ENCODE results near the gene RTN4RL1. TPM values are rescaled to one million over a fixed set of nuclear protein-coding genes. Genes with fewer than 3 reads are reported as not detected.
A peak's percentile ranks its signal among the peaks of the same experiment; 100 is the strongest.

The RTN4RL1 gene
- under 1 TPM in 2 of 3 donors, not detected in 1; 0.15 to 0.23 TPM for total RNA-seq
- 0.05 TPM for total RNA-seq (2013)

GRCh38 chr17:2025220-2025621 is at the start of gene RTN4RL1:
Gene RTN4RL1, minus strand, starts transcription at chr17:2025334. Its CDS starts 469 bp downstream, at chr17:2024865.
- peaks cover 36 to 41% of the 10 kb centered on the region in 2 donors for H3K27me3 Mint-ChIP-seq (ENCODE audit: low read depth in 2 of 2)
- TF ChIP-seq CTCF (IDR thresholded peaks at IDR 0.05) = no peak
- H3K4me1 Mint-ChIP-seq = peaks cover 11 to 24% of the 10 kb centered on the region in 2 donors
- no peaks in the 10 kb centered on the region for H3K36me3 Mint-ChIP-seq
- Histone ChIP-seq H3K27me3 (ENCODE audit: control insufficient read depth, insufficient read depth, low read length) (peaks cover 20% of the 10 kb centered on the region), H3K27ac (ENCODE audit: low read length) (no peak within 1 kb of the TSS), H3K4me1 (ENCODE audit: control insufficient read depth, insufficient read depth, low read length) (peaks cover 33% of the 10 kb centered on the region), H3K36me3 (ENCODE audit: control insufficient read depth, insufficient read depth, low read length) (no peaks in the 10 kb centered on the region), H3K4me3 (ENCODE audit: low read length) (peak within 1 kb of the TSS; percentile 12), H3K9me3 (ENCODE audit: control insufficient read depth, insufficient read depth, low read length) (no peaks in the 10 kb centered on the region)
- intact Hi-C loops (cut with micrococcal nuclease) = loop anchor here (10.0 kb wide), 1 partner anchor 120 kb away; no protein-coding TSS in a partner anchor
- H3K9me3 Mint-ChIP-seq = no peaks in the 10 kb centered on the region
- H3K4me3 Mint-ChIP-seq = peak within 1 kb of the TSS; percentile 86
- under 1% methylated on average over 47 of the region's 47 CpGs for WGBS (ENCODE audit: insufficient coverage)
- peak within 1 kb of the TSS in 1 of 2 donors; percentile 22 for H3K27ac Mint-ChIP-seq
- ATAC-seq = peak in 2 of 3 donors; percentile 30 to 39
- peak in 1 of 2 donors; percentile 88 for DNase-seq

GRCh38 chr17:2074919-2075318 is 49.8 kb upstream of the RTN4RL1 start:
- H3K36me3 Mint-ChIP-seq = no peaks in the 10 kb centered on the region
- Histone ChIP-seq H3K27ac (ENCODE audit: low read length) (no peak overlapping the region), H3K27me3 (ENCODE audit: control insufficient read depth, insufficient read depth, low read length) (no peaks in the 10 kb centered on the region), H3K4me1 (ENCODE audit: control insufficient read depth, insufficient read depth, low read length) (peaks cover 35% of the 10 kb centered on the region), H3K9me3 (ENCODE audit: control insufficient read depth, insufficient read depth, low read length) (no peaks in the 10 kb centered on the region), H3K4me3 (ENCODE audit: low read length) (no peak overlapping the region), H3K36me3 (ENCODE audit: control insufficient read depth, insufficient read depth, low read length) (peaks cover 12% of the 10 kb centered on the region)
- H3K27me3 Mint-ChIP-seq (ENCODE audit: low read depth in 2 of 2) = no peaks in the 10 kb centered on the region
- H3K27ac Mint-ChIP-seq = peak overlapping the region in 1 of 2 donors; percentile 81
- H3K4me3 Mint-ChIP-seq = no peak overlapping the region
- no peak for TF ChIP-seq CTCF (IDR thresholded peaks at IDR 0.05)
- intact Hi-C loops (cut with micrococcal nuclease) = no loop called here
- DNase-seq (no peak), ATAC-seq (no peak)
- H3K9me3 Mint-ChIP-seq = no peaks in the 10 kb centered on the region
- WGBS (ENCODE audit: insufficient coverage) = 82% methylated on average over 10 of the region's 10 CpGs
- peaks cover 15 to 20% of the 10 kb centered on the region in 2 donors for H3K4me1 Mint-ChIP-seq

GRCh38 chr17:2071455-2072281 is 46.5 kb upstream of the RTN4RL1 start:
- TF ChIP-seq CTCF (IDR thresholded peaks at IDR 0.05) = no peak
- H3K4me3 Mint-ChIP-seq = no peak overlapping the region
- H3K9me3 Mint-ChIP-seq = no peaks in the 10 kb centered on the region
- ATAC-seq (no peak), DNase-seq (no peak)
- H3K4me1 Mint-ChIP-seq = peaks cover 15 to 21% of the 10 kb centered on the region in 2 donors
- H3K4me1 ChIP-seq (ENCODE audit: control insufficient read depth, insufficient read depth, low read length) = peaks cover 47% of the 10 kb centered on the region
- no peaks in the 10 kb centered on the region for H3K9me3 ChIP-seq (ENCODE audit: control insufficient read depth, insufficient read depth, low read length)
- H3K36me3 ChIP-seq (ENCODE audit: control insufficient read depth, insufficient read depth, low read length) = peaks cover 11% of the 10 kb centered on the region
- intact Hi-C loops (cut with micrococcal nuclease) = no loop called here
- H3K4me3 ChIP-seq (ENCODE audit: low read length) = no peak overlapping the region
- no peaks in the 10 kb centered on the region for H3K27me3 Mint-ChIP-seq (ENCODE audit: low read depth in 2 of 2)
- no peaks in the 10 kb centered on the region for H3K27me3 ChIP-seq (ENCODE audit: control insufficient read depth, insufficient read depth, low read length)
- no peak overlapping the region for H3K27ac Mint-ChIP-seq
- WGBS (ENCODE audit: insufficient coverage) = 91% methylated on average over 31 of the region's 31 CpGs
- no peaks in the 10 kb centered on the region for H3K36me3 Mint-ChIP-seq
- no peak overlapping the region for H3K27ac ChIP-seq (ENCODE audit: low read length)

Data from natural killer cell (primary cell).